PC-3 (cell line): Measurements from ENCODE around the gene SNX21.

Source experiments
- CTCF ChIP-seq: fragments of 300-600 bp; sonication (generic); conservative IDR thresholded peaks from 2 replicates; pipeline ENCODE4 v1.5.1; 2017; ENCODE audit warnings: antibody characterized with exemption, low read depth, mild to moderate bottlenecking, low read length
- EZH2 ChIP-seq: fragments of 300-600 bp; sonication (generic); IDR thresholded peaks from one replicate; pipeline ENCODE4 v1.6.1; 2017; ENCODE audit warnings: antibody characterized with exemption, mild to moderate bottlenecking, low read length; ENCODE audit not compliant: unreplicated experiment
- EZH2phosphoT487 ChIP-seq: fragments of 300-600 bp; sonication (generic); IDR thresholded peaks from 2 replicates; pipeline ENCODE4 v1.6.1; 2018; ENCODE audit warnings: mild to moderate bottlenecking, antibody characterized with exemption, low read length, borderline replicate concordance

- no peak for TF ChIP-seq CTCF
- no peak for TF ChIP-seq EZH2
- no peak for TF ChIP-seq EZH2phosphoT487
These were observed 37.1 kb upstream of the SNX21 start for GRCh38 chr20:45796337-45797065.
